ENCODE data around the gene IL20RB.

- no peak for TF ChIP-seq POLR2AphosphoS5 (IDR thresholded peaks at IDR 0.05; ENCODE audit: borderline replicate concordance, low read depth, low read length)
- TF ChIP-seq EZH2 (IDR thresholded peaks at IDR 0.05) = no peak
Measured at GRCh38 chr3:137010137-137010536, 52.4 kb downstream of the IL20RB start.
